ENCODE data around the gene GSTA4.

DNA sequence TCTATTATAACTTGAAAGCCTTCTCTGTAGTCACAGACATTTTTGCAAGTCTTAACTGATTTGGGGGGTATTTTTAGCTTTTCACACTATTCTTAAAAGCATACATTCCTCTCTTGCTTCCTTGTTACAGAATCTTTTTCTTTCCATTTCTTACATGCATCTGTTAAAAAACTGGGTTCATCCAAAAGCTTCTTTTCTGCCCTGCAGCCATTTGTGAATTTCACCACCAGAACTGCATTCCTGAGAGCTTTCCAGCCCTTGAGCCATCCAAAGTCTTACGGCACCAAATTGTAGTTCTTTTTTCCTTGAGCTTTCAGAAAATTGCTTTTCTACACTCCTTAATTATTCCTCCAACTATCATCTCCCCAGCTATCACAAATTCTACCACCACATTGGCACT is 19.7 kb upstream of the GSTA4 start:
- TF ChIP-seq, protein P1, sequence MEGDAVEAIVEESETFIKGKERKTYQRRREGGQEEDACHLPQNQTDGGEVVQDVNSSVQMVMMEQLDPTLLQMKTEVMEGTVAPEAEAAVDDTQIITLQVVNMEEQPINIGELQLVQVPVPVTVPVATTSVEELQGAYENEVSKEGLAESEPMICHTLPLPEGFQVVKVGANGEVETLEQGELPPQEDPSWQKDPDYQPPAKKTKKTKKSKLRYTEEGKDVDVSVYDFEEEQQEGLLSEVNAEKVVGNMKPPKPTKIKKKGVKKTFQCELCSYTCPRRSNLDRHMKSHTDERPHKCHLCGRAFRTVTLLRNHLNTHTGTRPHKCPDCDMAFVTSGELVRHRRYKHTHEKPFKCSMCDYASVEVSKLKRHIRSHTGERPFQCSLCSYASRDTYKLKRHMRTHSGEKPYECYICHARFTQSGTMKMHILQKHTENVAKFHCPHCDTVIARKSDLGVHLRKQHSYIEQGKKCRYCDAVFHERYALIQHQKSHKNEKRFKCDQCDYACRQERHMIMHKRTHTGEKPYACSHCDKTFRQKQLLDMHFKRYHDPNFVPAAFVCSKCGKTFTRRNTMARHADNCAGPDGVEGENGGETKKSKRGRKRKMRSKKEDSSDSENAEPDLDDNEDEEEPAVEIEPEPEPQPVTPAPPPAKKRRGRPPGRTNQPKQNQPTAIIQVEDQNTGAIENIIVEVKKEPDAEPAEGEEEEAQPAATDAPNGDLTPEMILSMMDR (IDR thresholded peaks at IDR 0.05), result no peak
- TF ChIP-seq POLR2A (IDR thresholded peaks at IDR 0.05), result no peak
- TF ChIP-seq EP300 (IDR thresholded peaks at IDR 0.05), result no peak

Data from upper lobe of left lung (tissue), 4 donors.